Duodenal mucosa (tissue), 2 donors: Measurements from ENCODE around the gene IRAK2.

Experiments used
- H3K27ac ChIP-seq: one replicate; pipeline ENCODE4 v1.7.0; 2013; ENCODE audit warnings: low read depth, low read length
- H3K27me3 ChIP-seq, 2 donors: one replicate each; pipeline ENCODE4 v1.7.0; 2013; ENCODE audit warnings: low read length in 2 of 2, control low read depth in 1 of 2; ENCODE audit not compliant: insufficient read depth in 2 of 2, control insufficient read depth in 1 of 2
- H3K36me3 ChIP-seq, 2 donors: one replicate each; pipeline ENCODE4 v1.7.0; 2013; ENCODE audit warnings: low read length in 2 of 2, control low read depth in 1 of 2; ENCODE audit not compliant: insufficient read depth in 2 of 2, control insufficient read depth in 1 of 2
- H3K4me1 ChIP-seq, 2 donors: one replicate each; pipeline ENCODE4 v1.7.0; 2013; ENCODE audit warnings: low read length in 2 of 2, control low read depth in 1 of 2; ENCODE audit not compliant: insufficient read depth in 2 of 2, control insufficient read depth in 1 of 2
- H3K4me3 ChIP-seq, 2 donors: one replicate each; pipeline ENCODE4 v1.7.0; 2013; ENCODE audit warnings: low read length in 2 of 2, low read depth in 1 of 2
- H3K9ac ChIP-seq, 2 donors: one replicate each; pipeline ENCODE4 v1.7.0; 2013; ENCODE audit warnings: low read length in 2 of 2, low read depth in 1 of 2
- H3K9me3 ChIP-seq, 2 donors: one replicate each; pipeline ENCODE4 v1.7.0; 2013; ENCODE audit warnings: low read length in 2 of 2, control low read depth in 1 of 2; ENCODE audit not compliant: control insufficient read depth in 1 of 2

The IRAK2 gene

DNA sequence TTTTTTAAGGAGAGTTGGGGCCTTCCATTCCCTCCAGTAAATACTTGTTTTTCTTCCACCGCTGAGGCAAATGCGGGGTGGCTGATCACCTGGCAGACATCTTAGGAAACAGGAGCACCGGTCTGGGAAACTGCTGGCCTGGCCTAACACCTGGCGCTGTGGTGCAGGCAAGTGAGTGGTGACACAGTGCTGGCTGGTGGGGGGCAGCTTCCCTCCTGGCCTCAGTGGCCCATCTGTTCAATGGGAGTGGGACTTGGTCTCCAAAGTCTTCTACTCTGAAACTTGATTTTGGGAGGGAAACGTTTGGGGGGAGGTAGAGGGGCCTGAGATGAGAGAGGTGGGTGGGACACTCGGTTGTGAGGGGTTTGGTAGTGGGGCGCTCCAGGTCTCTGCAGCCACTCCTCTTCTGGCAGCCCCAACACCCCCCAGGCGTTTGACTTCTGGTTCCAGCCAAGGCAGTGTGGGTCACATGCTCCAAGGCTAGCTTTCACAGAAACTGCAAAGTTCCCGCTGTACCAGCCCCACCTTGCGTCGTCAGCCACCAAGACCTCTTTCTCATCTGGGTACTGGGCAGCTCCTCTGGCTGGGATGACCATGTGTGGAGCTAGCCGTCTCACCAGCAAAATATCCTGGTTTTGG is 123.3 kb downstream of the IRAK2 start:
- no peak overlapping the region for H3K27ac ChIP-seq
- H3K9me3 ChIP-seq: no peaks in the 10 kb centered on the region
- no peaks in the 10 kb centered on the region for H3K27me3 ChIP-seq
- H3K9ac ChIP-seq: no peak overlapping the region
- no peaks in the 10 kb centered on the region for H3K4me1 ChIP-seq
- no peak overlapping the region for H3K4me3 ChIP-seq
- peaks cover 7 to 43% of the 10 kb centered on the region in 2 donors for H3K36me3 ChIP-seq

DNA sequence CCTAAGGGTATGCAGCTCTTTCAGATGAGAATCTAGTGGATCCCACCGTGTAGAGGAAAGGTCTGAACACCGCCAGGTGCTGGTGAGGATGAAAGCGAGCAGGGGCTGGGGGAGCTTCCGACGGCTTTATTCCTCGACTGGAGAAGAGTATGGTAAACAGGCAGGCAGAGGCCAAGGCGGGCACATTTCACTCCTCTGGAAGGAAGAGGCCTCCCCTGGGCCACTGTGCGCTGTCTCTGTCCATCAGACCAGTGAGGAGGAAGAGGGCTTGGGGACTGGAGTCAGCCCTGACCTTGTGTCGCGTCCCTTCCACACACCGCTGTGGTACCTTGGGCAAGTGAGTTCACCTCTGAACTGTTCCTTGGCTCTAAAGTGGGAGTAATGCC is 123.8 kb downstream of the IRAK2 start:
- no peaks in the 10 kb centered on the region for H3K9me3 ChIP-seq
- no peaks in the 10 kb centered on the region for H3K27me3 ChIP-seq
- H3K4me1 ChIP-seq: no peaks in the 10 kb centered on the region
- no peak overlapping the region for H3K27ac ChIP-seq
- H3K4me3 ChIP-seq: no peak overlapping the region
- H3K9ac ChIP-seq: no peak overlapping the region
- H3K36me3 ChIP-seq: peaks cover 7 to 38% of the 10 kb centered on the region in 2 donors

DNA sequence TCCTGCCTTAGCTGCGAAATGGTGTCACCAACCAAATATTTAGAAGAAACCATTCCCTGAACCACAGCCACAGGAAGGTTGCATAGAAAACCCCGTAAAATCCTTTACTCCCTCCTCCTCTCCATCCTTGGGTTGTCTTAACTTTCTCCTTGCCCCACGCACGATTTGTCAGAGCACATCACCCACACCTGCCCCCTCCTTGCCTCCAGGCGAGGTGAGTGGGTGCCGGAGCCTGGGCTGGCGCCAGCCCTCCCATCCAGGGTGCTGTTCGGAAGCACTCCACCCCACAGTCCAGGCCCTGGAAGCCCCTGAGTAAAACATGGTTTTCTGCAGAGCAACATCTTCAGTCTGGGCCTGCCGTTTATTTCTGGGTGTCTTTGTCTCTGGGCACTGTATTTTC is 124.4 kb downstream of the IRAK2 start:
- no peaks in the 10 kb centered on the region for H3K9me3 ChIP-seq
- no peak overlapping the region for H3K27ac ChIP-seq
- no peak overlapping the region for H3K9ac ChIP-seq
- no peaks in the 10 kb centered on the region for H3K4me1 ChIP-seq
- H3K4me3 ChIP-seq: no peak overlapping the region
- no peaks in the 10 kb centered on the region for H3K27me3 ChIP-seq
- peaks cover 7 to 33% of the 10 kb centered on the region in 2 donors for H3K36me3 ChIP-seq

DNA sequence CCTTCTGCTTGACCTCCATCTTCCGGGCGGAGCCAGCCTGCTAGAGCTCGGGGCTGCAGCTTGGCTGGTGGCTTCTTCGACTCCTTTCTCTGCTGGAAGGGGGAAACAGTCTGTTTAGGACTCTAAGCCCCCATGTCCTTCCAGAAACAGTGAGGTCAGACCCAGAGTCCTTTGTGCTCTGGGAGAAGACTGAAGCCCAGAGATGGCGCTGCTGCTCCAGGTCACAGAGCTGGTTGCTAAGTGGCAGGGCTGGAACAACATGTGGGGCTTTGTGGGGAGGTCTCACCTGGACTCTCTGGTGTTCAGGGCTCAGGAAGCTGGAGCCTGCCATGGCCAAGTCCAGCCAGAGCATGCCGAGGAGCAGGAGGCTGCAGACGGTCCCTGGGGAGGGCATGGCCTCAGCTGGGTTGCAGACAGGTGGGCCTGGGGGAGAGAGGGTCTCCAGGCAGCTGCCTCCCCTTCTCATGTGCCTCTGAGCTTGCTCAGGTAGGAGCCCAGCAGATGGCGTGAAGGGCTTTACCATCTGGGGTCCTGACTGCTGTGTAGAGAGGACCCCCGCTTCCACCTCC is 125.2 kb downstream of the IRAK2 start:
- no peaks in the 10 kb centered on the region for H3K4me1 ChIP-seq
- H3K4me3 ChIP-seq: no peak overlapping the region
- no peaks in the 10 kb centered on the region for H3K9me3 ChIP-seq
- H3K9ac ChIP-seq: no peak overlapping the region
- peaks cover 7 to 38% of the 10 kb centered on the region in 2 donors for H3K36me3 ChIP-seq
- no peak overlapping the region for H3K27ac ChIP-seq
- no peaks in the 10 kb centered on the region for H3K27me3 ChIP-seq

DNA sequence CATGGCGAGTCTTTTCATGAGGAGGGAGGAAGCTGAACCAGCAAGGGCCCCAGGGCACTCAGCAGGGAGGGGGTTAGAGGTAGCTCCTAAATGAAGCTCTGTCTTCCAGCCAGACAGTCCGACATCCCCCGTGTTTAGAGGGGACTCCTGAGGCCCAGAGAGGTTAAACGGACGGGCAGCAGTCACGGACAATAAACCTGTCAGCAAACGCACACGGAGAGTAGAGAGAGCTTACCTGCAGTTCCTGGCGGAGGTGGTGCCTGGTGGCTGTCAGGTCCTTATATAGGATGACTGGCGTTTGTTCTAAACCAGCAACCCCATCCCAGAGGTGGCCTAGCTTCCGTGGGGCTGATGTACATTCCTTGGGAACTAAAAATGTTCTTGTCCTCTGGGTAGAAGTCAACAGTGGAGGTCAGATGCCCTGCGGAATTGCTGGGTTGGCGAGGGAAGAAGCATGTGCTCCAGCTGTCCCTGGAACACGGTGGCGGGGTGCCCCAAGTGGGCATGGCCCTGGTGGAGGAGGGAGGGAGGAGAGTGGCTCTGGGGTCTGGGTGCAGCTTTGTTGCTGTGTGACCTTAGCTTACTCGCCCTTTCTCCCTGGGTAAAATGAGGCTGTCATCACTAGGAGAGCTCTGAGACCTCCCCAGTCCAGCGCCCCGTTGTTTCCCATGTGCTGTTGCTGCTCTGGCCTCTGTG is 125.9 kb downstream of the IRAK2 start:
- Histone ChIP-seq H3K27me3 (no peaks in the 10 kb centered on the region), H3K36me3 (peaks cover 7 to 42% of the 10 kb centered on the region in 2 donors), H3K4me1 (no peaks in the 10 kb centered on the region), H3K9ac (no peak overlapping the region), H3K27ac (no peak overlapping the region), H3K9me3 (no peaks in the 10 kb centered on the region), H3K4me3 (no peak overlapping the region)

DNA sequence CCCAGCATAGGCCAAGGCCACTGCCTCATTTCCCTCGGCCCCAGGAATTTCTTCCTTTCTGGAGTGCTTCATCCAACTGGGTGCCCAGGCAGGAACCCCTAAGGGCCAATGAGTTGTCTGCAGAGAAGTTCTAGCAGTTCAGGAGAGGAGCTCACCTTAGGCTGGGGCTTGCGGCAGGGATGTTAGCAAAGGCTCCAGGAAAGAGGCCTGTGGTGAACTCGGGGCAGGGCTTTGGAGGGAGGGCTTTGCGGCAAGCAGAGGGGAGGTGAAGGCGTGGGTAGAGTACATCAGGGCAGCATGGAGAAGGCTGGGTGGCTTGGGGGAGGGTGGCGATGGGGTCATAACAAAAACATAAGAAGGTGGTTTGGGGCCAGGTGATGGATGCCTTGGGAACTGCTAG is 126.9 kb downstream of the IRAK2 start:
- Histone ChIP-seq H3K9ac (no peak overlapping the region), H3K36me3 (peaks cover 7 to 35% of the 10 kb centered on the region in 2 donors), H3K4me1 (no peaks in the 10 kb centered on the region)

DNA sequence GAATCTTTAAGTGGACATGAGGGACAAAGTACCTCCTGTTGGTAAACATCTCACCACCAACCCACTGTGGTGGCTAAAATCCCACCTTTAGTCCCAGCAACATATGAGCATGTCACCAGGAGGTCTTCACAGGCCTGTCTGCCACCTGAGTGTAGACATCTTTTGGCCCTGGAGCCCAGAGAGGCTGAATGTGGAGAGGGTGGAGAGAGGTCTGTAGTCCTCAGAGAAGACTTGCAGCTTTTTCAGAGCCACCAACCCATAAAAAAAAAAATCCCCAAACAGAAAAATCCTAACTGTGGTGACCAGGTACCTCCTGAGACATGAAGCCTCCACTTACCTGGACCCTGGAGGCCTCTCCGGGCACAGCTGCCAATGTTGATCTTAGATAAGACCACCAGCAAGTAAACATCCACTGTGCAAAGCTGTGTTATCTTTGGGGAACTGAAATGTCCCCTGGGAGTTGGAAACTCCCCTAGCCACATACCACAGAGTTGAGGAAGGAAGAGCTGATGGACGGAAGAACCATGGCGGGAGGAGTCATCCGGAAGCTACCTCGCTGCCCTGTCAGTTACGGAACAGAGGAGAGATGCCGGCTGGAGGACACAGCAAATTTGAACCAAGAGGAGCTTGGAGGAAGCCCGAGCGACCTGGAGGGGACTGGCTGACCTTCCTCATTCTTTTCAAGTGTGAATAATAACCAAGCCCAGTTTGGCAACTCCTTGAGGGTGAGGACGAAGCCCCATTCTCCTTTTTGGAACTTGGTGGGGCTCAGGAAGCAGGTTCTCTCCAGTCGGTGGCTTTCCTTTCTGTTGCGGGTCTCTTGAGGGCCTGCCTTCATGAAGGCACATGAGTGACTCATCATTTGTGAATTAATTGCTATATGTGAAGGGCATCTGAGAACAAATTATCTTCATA is 128.0 kb downstream of the IRAK2 start, which contains the start of gene GHRL:
GHRL (minus strand) TSS at position 443 of the 915 bp plus-strand sequence. CDS start 2,767 bp downstream, outside the sequence.
- H3K4me3 ChIP-seq: peak within 1 kb of the TSS in 1 of 2 donors; percentile 18
- H3K27me3 ChIP-seq: no peaks in the 10 kb centered on the region
- peaks cover 7 to 27% of the 10 kb centered on the region in 2 donors for H3K36me3 ChIP-seq
- H3K9me3 ChIP-seq: no peaks in the 10 kb centered on the region
- H3K9ac ChIP-seq: no peak within 1 kb of the TSS
- H3K4me1 ChIP-seq: no peaks in the 10 kb centered on the region
- no peak within 1 kb of the TSS for H3K27ac ChIP-seq

More for the DNA sequence above, 126.9 kb downstream of the IRAK2 start:
- no peak overlapping the region for H3K4me3 ChIP-seq
- no peaks in the 10 kb centered on the region for H3K9me3 ChIP-seq
- no peaks in the 10 kb centered on the region for H3K27me3 ChIP-seq
- no peak overlapping the region for H3K27ac ChIP-seq
